GM18499 (cell line): ENCODE data around the gene TIMMDC1.
A peak's percentile ranks its signal among the peaks of the same experiment; 100 is the strongest.

ENCODE experiments used
- ATAC-seq: cut with Tn5 transposase; IDR thresholded peaks from one replicate; pipeline ENCODE4 v1.9.1; 2021; ENCODE audit warnings: moderate number of reproducible peaks; ENCODE audit not compliant: insufficient read depth, unreplicated experiment

TIMMDC1 gene

GRCh38 chr3:119498186-119499011 lies at the start of gene TIMMDC1:
TSS of gene TIMMDC1 (plus strand) at chr3:119498547. CDS start at chr3:119498734, 187 bp downstream.
- peak; percentile 84 for ATAC-seq

GRCh38 chr3:119453822-119454221 lies 44.5 kb upstream of the TIMMDC1 start:
- no peak for ATAC-seq

GRCh38 chr3:119456469-119456868 lies 41.9 kb upstream of the TIMMDC1 start:
- ATAC-seq: no peak

GRCh38 chr3:119457246-119457645 lies 41.1 kb upstream of the TIMMDC1 start:
- no peak for ATAC-seq

GRCh38 chr3:119463171-119464169 lies 34.9 kb upstream of the TIMMDC1 start, which contains the start of gene TMEM39A:
TSS of gene TMEM39A (minus strand) at chr3:119463615. CDS start at chr3:119462074, 1,541 bp downstream.
- ATAC-seq: peak; percentile 95

- ATAC-seq: no peak
Measured at GRCh38 chr3:119468041-119468440, 30.3 kb upstream of the TIMMDC1 start.

- ATAC-seq: no peak
Measured at GRCh38 chr3:119469418-119470189, 28.7 kb upstream of the TIMMDC1 start.

GRCh38 chr3:119470866-119471265 lies 27.5 kb upstream of the TIMMDC1 start:
- ATAC-seq: no peak

GRCh38 chr3:119481079-119481478 lies 17.3 kb upstream of the TIMMDC1 start:
- ATAC-seq: no peak

GRCh38 chr3:119483101-119483500 lies 15.2 kb upstream of the TIMMDC1 start:
- no peak for ATAC-seq

- no peak for ATAC-seq
Measured at GRCh38 chr3:119485563-119485962, 12.8 kb upstream of the TIMMDC1 start.

- no peak for ATAC-seq
Measured at GRCh38 chr3:119490153-119490552, 8.2 kb upstream of the TIMMDC1 start.

- ATAC-seq: no peak
Measured at GRCh38 chr3:119492128-119492527, 6.2 kb upstream of the TIMMDC1 start.

- ATAC-seq: no peak
Measured at GRCh38 chr3:119492810-119493209, 5.5 kb upstream of the TIMMDC1 start.

GRCh38 chr3:119494597-119494996 lies 3.8 kb upstream of the TIMMDC1 start:
- ATAC-seq: no peak

GRCh38 chr3:119497820-119498185 lies 544 bp upstream of the TIMMDC1 start:
- ATAC-seq: peak; percentile 1

- ATAC-seq: no peak
Measured at GRCh38 chr3:119500265-119500664, 1.9 kb downstream of the TIMMDC1 start.

GRCh38 chr3:119500901-119501300 lies 2.6 kb downstream of the TIMMDC1 start:
- ATAC-seq: no peak

GRCh38 chr3:119506631-119507030 lies 8.3 kb downstream of the TIMMDC1 start:
- ATAC-seq: no peak

- ATAC-seq: no peak
Measured at GRCh38 chr3:119507404-119507803, 9.1 kb downstream of the TIMMDC1 start.
